Measurements from ENCODE around the gene RC3H2.
"Not testable (repeated sequence)": the region's sequence is repeated elsewhere in the genome, so short reads cannot be mapped to it uniquely, and the experiment has no call there.

Gene RC3H2

GRCh38 chr9:122931226-122932121 lies 26.3 kb upstream of the RC3H2 start, which contains the start of gene ZBTB26:
TSS of gene ZBTB26 (minus strand) at chr9:122931512. CDS start at chr9:122919934, 11,578 bp downstream.
- H3K4me1 Mint-ChIP-seq (ENCODE audit: low read depth): peaks cover 20% of the 10 kb centered on the region
- peaks cover under 1% of the 10 kb centered on the region for H3K36me3 Mint-ChIP-seq
- H3K9me3 Mint-ChIP-seq (ENCODE audit: low read depth): no peaks in the 10 kb centered on the region
- H3K4me3 Mint-ChIP-seq: no peak within 1 kb of the TSS
- no peaks in the 10 kb centered on the region for H3K27me3 Mint-ChIP-seq
- peak within 1 kb of the TSS; percentile 95 for H3K27ac Mint-ChIP-seq

GRCh38 chr9:122930541-122931225 lies 25.5 kb upstream of the RC3H2 start:
- Mint-ChIP-seq H3K27ac (no peak overlapping the region), H3K9me3 (ENCODE audit: low read depth) (no peaks in the 10 kb centered on the region), H3K4me1 (ENCODE audit: low read depth) (peaks cover 20% of the 10 kb centered on the region), H3K36me3 (no peaks in the 10 kb centered on the region), H3K27me3 (no peaks in the 10 kb centered on the region), H3K4me3 (no peak overlapping the region)

- Mint-ChIP-seq H3K9me3 (ENCODE audit: low read depth) (no peaks in the 10 kb centered on the region), H3K4me1 (ENCODE audit: low read depth) (peaks cover 17% of the 10 kb centered on the region), H3K4me3 (no peak overlapping the region), H3K27me3 (no peaks in the 10 kb centered on the region), H3K27ac (no peak overlapping the region), H3K36me3 (no peaks in the 10 kb centered on the region)
Measured at GRCh38 chr9:122929796-122930354, 24.7 kb upstream of the RC3H2 start.

- peaks cover 2% of the 10 kb centered on the region for H3K36me3 Mint-ChIP-seq
- H3K27me3 Mint-ChIP-seq: no peaks in the 10 kb centered on the region
- no peaks in the 10 kb centered on the region for H3K9me3 Mint-ChIP-seq (ENCODE audit: low read depth)
- no peak overlapping the region for H3K27ac Mint-ChIP-seq
- no peak overlapping the region for H3K4me3 Mint-ChIP-seq
- peaks cover 4% of the 10 kb centered on the region for H3K4me1 Mint-ChIP-seq (ENCODE audit: low read depth)
Measured at GRCh38 chr9:122923947-122924346, 18.8 kb upstream of the RC3H2 start.

GRCh38 chr9:122922713-122923112 lies 17.6 kb upstream of the RC3H2 start:
- H3K9me3 Mint-ChIP-seq (ENCODE audit: low read depth): no peaks in the 10 kb centered on the region
- H3K27me3 Mint-ChIP-seq: no peaks in the 10 kb centered on the region
- no peak overlapping the region for H3K4me3 Mint-ChIP-seq
- peaks cover 7% of the 10 kb centered on the region for H3K36me3 Mint-ChIP-seq
- peaks cover 4% of the 10 kb centered on the region for H3K4me1 Mint-ChIP-seq (ENCODE audit: low read depth)
- no peak overlapping the region for H3K27ac Mint-ChIP-seq

GRCh38 chr9:122918310-122918709 lies 13.2 kb upstream of the RC3H2 start:
- peaks cover 2% of the 10 kb centered on the region for H3K4me1 Mint-ChIP-seq (ENCODE audit: low read depth)
- no peaks in the 10 kb centered on the region for H3K27me3 Mint-ChIP-seq
- no peak overlapping the region for H3K4me3 Mint-ChIP-seq
- peaks cover 7% of the 10 kb centered on the region for H3K36me3 Mint-ChIP-seq
- H3K27ac Mint-ChIP-seq: no peak overlapping the region
- H3K9me3 Mint-ChIP-seq (ENCODE audit: low read depth): no peaks in the 10 kb centered on the region

GRCh38 chr9:122912964-122913673 lies 8.0 kb upstream of the RC3H2 start, which contains the start of gene ZBTB6:
TSS of gene ZBTB6 (minus strand) at chr9:122913323. CDS start at chr9:122912072, 1,251 bp downstream.
- H3K4me3 Mint-ChIP-seq: peak within 1 kb of the TSS; percentile 98
- peak within 1 kb of the TSS; percentile 97 for H3K27ac Mint-ChIP-seq
- peaks cover 8% of the 10 kb centered on the region for H3K36me3 Mint-ChIP-seq
- H3K27me3 Mint-ChIP-seq: no peaks in the 10 kb centered on the region
- no peaks in the 10 kb centered on the region for H3K9me3 Mint-ChIP-seq (ENCODE audit: low read depth)
- peaks cover 26% of the 10 kb centered on the region for H3K4me1 Mint-ChIP-seq (ENCODE audit: low read depth)

GRCh38 chr9:122912671-122912963 lies 7.5 kb upstream of the RC3H2 start:
- Mint-ChIP-seq H3K36me3 (peaks cover 6% of the 10 kb centered on the region), H3K9me3 (ENCODE audit: low read depth) (no peaks in the 10 kb centered on the region), H3K27ac (peak overlapping the region; percentile 97), H3K4me3 (peak overlapping the region; percentile 98), H3K4me1 (ENCODE audit: low read depth) (peaks cover 29% of the 10 kb centered on the region), H3K27me3 (no peaks in the 10 kb centered on the region)

GRCh38 chr9:122906122-122906521 lies 963 bp upstream of the RC3H2 start:
- H3K27ac Mint-ChIP-seq; H3K9me3 Mint-ChIP-seq (ENCODE audit: low read depth); H3K4me3 Mint-ChIP-seq: not testable (repeated sequence)

GRCh38 chr9:122904466-122904822 lies 715 bp downstream of the RC3H2 start:
- no peaks in the 10 kb centered on the region for H3K27me3 Mint-ChIP-seq
- H3K4me3 Mint-ChIP-seq: peak overlapping the region; percentile 93
- H3K27ac Mint-ChIP-seq: peak overlapping the region; percentile 94
- H3K36me3 Mint-ChIP-seq: no peaks in the 10 kb centered on the region
- no peaks in the 10 kb centered on the region for H3K9me3 Mint-ChIP-seq (ENCODE audit: low read depth)
- H3K4me1 Mint-ChIP-seq (ENCODE audit: low read depth): peaks cover 41% of the 10 kb centered on the region

More at GRCh38 chr9:122906122-122906521, 963 bp upstream of the RC3H2 start:
- H3K36me3 Mint-ChIP-seq, H3K27me3 Mint-ChIP-seq: not testable (repeated sequence)
- H3K4me1 Mint-ChIP-seq (ENCODE audit: low read depth): peaks cover 35% of the 10 kb centered on the region

GRCh38 chr9:122900791-122901190 lies 4.4 kb downstream of the RC3H2 start:
- no peaks in the 10 kb centered on the region for H3K27me3 Mint-ChIP-seq
- H3K4me3 Mint-ChIP-seq: peak overlapping the region; percentile 73
- no peaks in the 10 kb centered on the region for H3K36me3 Mint-ChIP-seq
- no peaks in the 10 kb centered on the region for H3K9me3 Mint-ChIP-seq (ENCODE audit: low read depth)
- peak overlapping the region; percentile 64 for H3K27ac Mint-ChIP-seq
- H3K4me1 Mint-ChIP-seq (ENCODE audit: low read depth): peaks cover 58% of the 10 kb centered on the region

- Mint-ChIP-seq H3K4me3 (no peak overlapping the region), H3K27me3 (no peaks in the 10 kb centered on the region), H3K9me3 (ENCODE audit: low read depth) (no peaks in the 10 kb centered on the region), H3K4me1 (ENCODE audit: low read depth) (peaks cover 45% of the 10 kb centered on the region), H3K27ac (peak overlapping the region; percentile 69), H3K36me3 (no peaks in the 10 kb centered on the region)
Measured at GRCh38 chr9:122897969-122898368, 7.2 kb downstream of the RC3H2 start.

GRCh38 chr9:122888480-122888879 lies 16.7 kb downstream of the RC3H2 start:
- H3K9me3 Mint-ChIP-seq (ENCODE audit: low read depth): no peaks in the 10 kb centered on the region
- H3K4me3 Mint-ChIP-seq: no peak overlapping the region
- no peak overlapping the region for H3K27ac Mint-ChIP-seq
- H3K27me3 Mint-ChIP-seq: no peaks in the 10 kb centered on the region
- H3K36me3 Mint-ChIP-seq: peaks cover 5% of the 10 kb centered on the region
- H3K4me1 Mint-ChIP-seq (ENCODE audit: low read depth): peaks cover 2% of the 10 kb centered on the region

GRCh38 chr9:122883125-122883524 lies 22.0 kb downstream of the RC3H2 start:
- Mint-ChIP-seq H3K9me3 (ENCODE audit: low read depth) (no peaks in the 10 kb centered on the region), H3K4me1 (ENCODE audit: low read depth) (peaks cover 2% of the 10 kb centered on the region), H3K4me3 (no peak overlapping the region), H3K27me3 (no peaks in the 10 kb centered on the region), H3K27ac (no peak overlapping the region), H3K36me3 (peaks cover 7% of the 10 kb centered on the region)

- peaks cover 2% of the 10 kb centered on the region for H3K4me1 Mint-ChIP-seq (ENCODE audit: low read depth)
- H3K9me3 Mint-ChIP-seq (ENCODE audit: low read depth): no peaks in the 10 kb centered on the region
- H3K36me3 Mint-ChIP-seq: peaks cover 14% of the 10 kb centered on the region
- H3K4me3 Mint-ChIP-seq: no peak overlapping the region
- H3K27me3 Mint-ChIP-seq: no peaks in the 10 kb centered on the region
- peak overlapping the region; percentile 10 for H3K27ac Mint-ChIP-seq
Measured at GRCh38 chr9:122879443-122879842, 25.7 kb downstream of the RC3H2 start.

Data from activated naive CD8-positive, alpha-beta T cell (primary cell).